Stimulated activated CD8-positive, alpha-beta memory T cell treated with anti-CD3 and anti-CD28 coated beads, Interleukin-15, amount 100 ng/mL, for 4 hours (primary cell): ENCODE measurements around the gene LSAMP.
"Not testable (repeated sequence)": the region's sequence is repeated elsewhere in the genome, so short reads cannot be mapped to it uniquely, and the experiment has no call there.

Experiments
- DNase-seq, 2 donors: peaks; one replicate each; pipeline ENCODE4 v3.0.0-alpha.2; 2020; ENCODE audit warnings: low read depth in 2 of 2

Gene LSAMP

GRCh38 chr3:116111765-116112164 lies 333.5 kb downstream of the LSAMP start:
- DNase-seq = no peak

GRCh38 chr3:116103868-116104530 lies 341.3 kb downstream of the LSAMP start:
- DNase-seq = no peak

GRCh38 chr3:116102037-116102436 lies 343.2 kb downstream of the LSAMP start:
- no peak for DNase-seq

GRCh38 chr3:116097226-116097625 lies 348.1 kb downstream of the LSAMP start:
- DNase-seq = no peak

GRCh38 chr3:116096631-116097030 lies 348.7 kb downstream of the LSAMP start:
- DNase-seq = no peak

GRCh38 chr3:116093374-116093773 lies 351.9 kb downstream of the LSAMP start:
- DNase-seq = no peak

GRCh38 chr3:116087426-116087825 lies 357.9 kb downstream of the LSAMP start:
- DNase-seq = no peak

- DNase-seq = no peak
Measured at GRCh38 chr3:116084999-116085791, 360.1 kb downstream of the LSAMP start.

GRCh38 chr3:116083683-116084082 lies 361.6 kb downstream of the LSAMP start:
- DNase-seq = no peak

GRCh38 chr3:116078561-116078960 lies 366.7 kb downstream of the LSAMP start:
- no peak for DNase-seq

- DNase-seq = no peak
Measured at GRCh38 chr3:116077557-116077956, 367.7 kb downstream of the LSAMP start.

- no peak for DNase-seq
Measured at GRCh38 chr3:116077059-116077458, 368.2 kb downstream of the LSAMP start.

GRCh38 chr3:116070516-116071278 lies 374.6 kb downstream of the LSAMP start:
- not testable (repeated sequence) for DNase-seq

- no peak for DNase-seq
Measured at GRCh38 chr3:116070061-116070460, 375.2 kb downstream of the LSAMP start.

GRCh38 chr3:116069024-116069423 lies 376.3 kb downstream of the LSAMP start:
- DNase-seq = no peak

GRCh38 chr3:116067326-116067725 lies 378.0 kb downstream of the LSAMP start:
- no peak for DNase-seq

- no peak for DNase-seq
Measured at GRCh38 chr3:116065501-116065900, 379.8 kb downstream of the LSAMP start.

- DNase-seq = no peak
Measured at GRCh38 chr3:116064646-116065045, 380.6 kb downstream of the LSAMP start.

- no peak for DNase-seq
Measured at GRCh38 chr3:116059421-116060096, 385.7 kb downstream of the LSAMP start.

GRCh38 chr3:116058844-116059243 lies 386.4 kb downstream of the LSAMP start:
- no peak for DNase-seq

- DNase-seq = no peak
Measured at GRCh38 chr3:116057400-116058006, 387.8 kb downstream of the LSAMP start.

GRCh38 chr3:116056280-116056679 lies 389.0 kb downstream of the LSAMP start:
- DNase-seq = no peak
